Smooth muscle cell (in vitro differentiated cells): Measurements from ENCODE around the gene ANKRD1. TPM values are rescaled to one million over a fixed set of nuclear protein-coding genes. Genes with fewer than 3 reads are reported as not detected.

Experiments
- DNase-seq: peaks from one replicate; lab custom pipeline; 2025; ENCODE audit not compliant: unreplicated experiment; lab: John Stamatoyannopoulos, UW
- H2AFZ ChIP-seq: fragments of 200-600 bp; sonication (generic); 2 replicates; pipeline ENCODE4 v1.6.0; 2016; ENCODE audit warnings: antibody characterized with exemption, low read depth, mild to moderate bottlenecking
- H3F3A ChIP-seq: fragments of 200-600 bp; sonication (generic); 2 replicates; pipeline ENCODE4 v1.6.0; 2017; ENCODE audit warnings: antibody characterized with exemption, low read depth
- H3K27ac ChIP-seq: fragments of 200-600 bp; sonication (generic); 2 replicates; pipeline ENCODE4 v1.5.1; 2016; ENCODE audit warnings: low read depth, mild to moderate bottlenecking
- H3K27me3 ChIP-seq: fragments of 200-600 bp; sonication (generic); 2 replicates; pipeline ENCODE4 v1.6.1; 2016; ENCODE audit warnings: low read depth, mild to moderate bottlenecking
- H3K36me3 ChIP-seq: fragments of 200-600 bp; sonication (generic); 2 replicates; pipeline ENCODE4 v1.5.1; 2016; ENCODE audit warnings: low read depth
- H3K4me1 ChIP-seq: fragments of 200-600 bp; sonication (generic); 2 replicates; pipeline ENCODE4 v1.5.1; 2016; ENCODE audit warnings: low read depth
- H3K4me2 ChIP-seq: fragments of 200-600 bp; sonication (generic); 2 replicates; pipeline ENCODE4 v1.6.0; 2016; ENCODE audit warnings: mild to moderate bottlenecking
- H3K4me3 ChIP-seq: fragments of 200-600 bp; sonication (generic); 2 replicates; pipeline ENCODE4 v1.5.1; 2016; ENCODE audit warnings: mild to moderate bottlenecking
- H3K79me2 ChIP-seq: fragments of 200-600 bp; sonication (generic); 2 replicates; pipeline ENCODE4 v1.6.0; 2016; ENCODE audit warnings: low read depth, mild to moderate bottlenecking
- H3K9ac ChIP-seq: fragments of 200-600 bp; sonication (generic); 2 replicates; pipeline ENCODE4 v1.6.0; 2016; ENCODE audit warnings: low read depth
- H3K9me3 ChIP-seq: fragments of 200-600 bp; sonication (generic); replicated peaks from 2 replicates; pipeline ENCODE4 v1.5.1; 2016; ENCODE audit warnings: low read depth
- H4K20me1 ChIP-seq: fragments of 200-600 bp; sonication (generic); 2 replicates; pipeline ENCODE4 v1.6.0; 2016; ENCODE audit warnings: low read depth
- WGBS: methylation state at CpG from one replicate; pipeline ENCODE4 v1.1.7; 2016; ENCODE audit warnings: low lambda C conversion rate; 5-methylcytosine and 5-hydroxymethylcytosine counted together
- polyA plus RNA-seq: library from polyadenylated mRNA; unstranded; fragments of >200 nt; fragmentation: Nextera tagmentation; extraction: Ambion mirVana; gene quantifications from 2 replicates; pipeline ENCODE4 v1.2.1, GENCODE V29; 2016
- total RNA-seq: library from RNA; depleted of rRNA; stranded (reverse); fragments of >200 nt; gene quantifications from 2 replicates; pipeline ENCODE4 v1.2.3, GENCODE V29; 2014
- TF ChIP-seq, protein P1 (sequence below): fragments of 200-600 bp; sonication (generic); IDR thresholded peaks from 2 replicates; pipeline ENCODE4 v1.5.1; 2017; ENCODE audit warnings: borderline replicate concordance, mild to moderate bottlenecking, antibody characterized with exemption; ENCODE audit not compliant: insufficient read depth, poor library complexity, severe bottlenecking

The ANKRD1 gene
- total and polyA plus RNA-seq, 2 experiments from 2014 or later = 20.0 to 150 TPM

DNA sequence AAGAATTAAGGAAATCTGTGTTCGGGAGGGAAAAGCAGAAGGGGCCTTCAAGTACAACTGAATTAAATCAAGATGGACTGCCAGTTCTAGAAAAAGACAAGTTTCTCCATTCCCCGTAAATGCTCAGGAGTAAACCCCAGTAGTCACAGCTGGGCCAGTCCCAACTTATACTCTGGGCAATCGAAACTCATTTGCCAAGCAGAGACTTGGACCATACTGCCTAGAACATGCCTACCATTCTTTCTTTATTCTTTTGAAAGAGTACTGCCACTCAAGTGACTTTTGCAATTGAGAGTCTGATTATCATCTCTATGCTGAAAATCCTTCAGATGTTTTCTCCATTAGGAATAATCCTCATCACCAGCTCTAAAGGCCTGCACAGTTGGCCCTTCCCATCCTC, 27.7 kb downstream of the ANKRD1 start:
- Histone ChIP-seq H3K27ac (no peak overlapping the region), H3K27me3 (no peaks in the 10 kb centered on the region), H3F3A (no peaks in the 10 kb centered on the region), H3K4me1 (no peaks in the 10 kb centered on the region), H3K79me2 (no peaks in the 10 kb centered on the region), H3K9me3 (no peaks in the 10 kb centered on the region), H3K36me3 (no peaks in the 10 kb centered on the region), H3K9ac (no peak overlapping the region), H3K4me2 (no peak overlapping the region), H2AFZ (no peak overlapping the region), H3K4me3 (no peak overlapping the region), H4K20me1 (no peaks in the 10 kb centered on the region)
- DNase-seq = no peak
- TF ChIP-seq, protein P1, sequence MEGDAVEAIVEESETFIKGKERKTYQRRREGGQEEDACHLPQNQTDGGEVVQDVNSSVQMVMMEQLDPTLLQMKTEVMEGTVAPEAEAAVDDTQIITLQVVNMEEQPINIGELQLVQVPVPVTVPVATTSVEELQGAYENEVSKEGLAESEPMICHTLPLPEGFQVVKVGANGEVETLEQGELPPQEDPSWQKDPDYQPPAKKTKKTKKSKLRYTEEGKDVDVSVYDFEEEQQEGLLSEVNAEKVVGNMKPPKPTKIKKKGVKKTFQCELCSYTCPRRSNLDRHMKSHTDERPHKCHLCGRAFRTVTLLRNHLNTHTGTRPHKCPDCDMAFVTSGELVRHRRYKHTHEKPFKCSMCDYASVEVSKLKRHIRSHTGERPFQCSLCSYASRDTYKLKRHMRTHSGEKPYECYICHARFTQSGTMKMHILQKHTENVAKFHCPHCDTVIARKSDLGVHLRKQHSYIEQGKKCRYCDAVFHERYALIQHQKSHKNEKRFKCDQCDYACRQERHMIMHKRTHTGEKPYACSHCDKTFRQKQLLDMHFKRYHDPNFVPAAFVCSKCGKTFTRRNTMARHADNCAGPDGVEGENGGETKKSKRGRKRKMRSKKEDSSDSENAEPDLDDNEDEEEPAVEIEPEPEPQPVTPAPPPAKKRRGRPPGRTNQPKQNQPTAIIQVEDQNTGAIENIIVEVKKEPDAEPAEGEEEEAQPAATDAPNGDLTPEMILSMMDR = no peak
- WGBS = 91% methylated on average over 3 of the region's 3 CpGs

DNA sequence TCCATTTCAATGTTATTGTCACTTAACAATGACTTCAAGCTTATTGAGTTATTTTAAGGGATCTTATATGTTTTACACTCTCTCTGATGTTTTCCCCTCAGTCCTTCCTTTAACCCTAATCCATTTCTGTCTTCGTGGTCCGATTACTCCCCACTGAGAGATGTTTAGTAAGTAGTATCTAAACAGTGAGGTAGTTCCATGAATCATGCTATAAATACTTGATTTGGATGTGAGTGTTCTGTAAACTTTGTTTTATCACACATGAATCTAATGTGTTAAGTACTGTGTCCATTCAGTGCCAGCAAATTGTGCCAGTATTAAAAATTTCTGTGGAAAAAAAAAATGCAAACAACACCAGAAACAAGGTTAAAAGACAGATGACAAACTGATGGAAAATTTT, 30.5 kb downstream of the ANKRD1 start:
- Histone ChIP-seq H3K4me2 (no peak overlapping the region), H3K27ac (no peak overlapping the region), H3K4me1 (no peaks in the 10 kb centered on the region), H3K79me2 (no peaks in the 10 kb centered on the region), H2AFZ (no peak overlapping the region), H3K4me3 (no peak overlapping the region), H3K9ac (no peak overlapping the region), H3K27me3 (no peaks in the 10 kb centered on the region), H4K20me1 (no peaks in the 10 kb centered on the region), H3K9me3 (no peaks in the 10 kb centered on the region), H3K36me3 (peaks cover 11% of the 10 kb centered on the region), H3F3A (no peaks in the 10 kb centered on the region)
- no peak for DNase-seq
- WGBS = 97% methylated on average over 2 of the region's 2 CpGs
- TF ChIP-seq, protein P1 = no peak

DNA sequence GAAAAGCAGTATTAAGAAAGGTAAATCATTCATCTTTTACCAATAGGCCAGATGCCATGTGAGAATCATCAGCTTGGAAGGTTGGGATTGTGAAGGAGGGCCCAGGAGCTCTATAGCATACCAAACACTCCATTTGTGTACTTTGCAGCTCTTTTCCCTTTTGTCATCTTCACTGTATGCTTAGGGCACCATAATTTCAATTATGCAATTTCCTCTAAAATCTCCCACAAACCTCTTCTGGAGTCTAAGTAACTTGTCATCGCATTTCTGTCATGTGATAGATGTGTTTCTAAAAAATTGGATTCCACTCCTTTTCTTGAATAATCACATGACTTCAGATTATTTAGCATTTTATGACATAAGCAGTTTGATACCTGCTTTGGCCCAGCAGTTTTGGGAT, 31.3 kb downstream of the ANKRD1 start:
- Histone ChIP-seq H3K27me3 (no peaks in the 10 kb centered on the region), H3F3A (no peaks in the 10 kb centered on the region), H2AFZ (no peak overlapping the region), H3K9me3 (no peaks in the 10 kb centered on the region), H4K20me1 (no peaks in the 10 kb centered on the region), H3K4me3 (no peak overlapping the region), H3K4me2 (no peak overlapping the region), H3K4me1 (peaks cover 3% of the 10 kb centered on the region), H3K79me2 (no peaks in the 10 kb centered on the region), H3K27ac (no peak overlapping the region), H3K36me3 (peaks cover 11% of the 10 kb centered on the region), H3K9ac (no peak overlapping the region)
- WGBS = 94% methylated on average over 1 of the region's 1 CpG
- no peak for DNase-seq
- TF ChIP-seq, protein P1 = no peak

DNA sequence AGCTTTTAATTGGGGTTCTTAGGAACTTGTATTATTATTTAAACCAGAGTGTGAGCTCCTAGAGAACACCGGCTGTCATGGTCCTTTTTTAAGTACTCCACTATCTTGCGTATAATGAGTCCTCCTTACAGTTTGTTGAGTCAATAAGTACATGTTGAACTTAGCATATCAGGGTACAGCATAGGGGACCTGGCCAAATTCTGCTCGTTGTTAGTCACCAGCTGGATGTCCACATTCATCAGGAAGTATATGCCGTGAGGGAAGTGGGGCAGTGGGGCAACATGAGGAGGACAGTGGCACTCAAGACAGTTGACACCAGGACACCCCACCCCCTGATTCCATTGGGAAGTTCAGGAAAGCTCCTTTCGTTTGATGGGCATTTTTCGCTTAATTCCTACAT, 32.5 kb downstream of the ANKRD1 start:
- H3K4me3 ChIP-seq = no peak overlapping the region
- TF ChIP-seq, protein P1 = no peak
- DNase-seq = no peak
- H3K36me3 ChIP-seq = peaks cover 11% of the 10 kb centered on the region
- no peak overlapping the region for H3K27ac ChIP-seq
- no peaks in the 10 kb centered on the region for H3F3A ChIP-seq
- H4K20me1 ChIP-seq = no peaks in the 10 kb centered on the region
- no peaks in the 10 kb centered on the region for H3K79me2 ChIP-seq
- H3K9ac ChIP-seq = no peak overlapping the region
- peaks cover 3% of the 10 kb centered on the region for H3K4me1 ChIP-seq
- H3K9me3 ChIP-seq = no peaks in the 10 kb centered on the region
- WGBS = 92% methylated on average over 6 of the region's 6 CpGs
- no peaks in the 10 kb centered on the region for H3K27me3 ChIP-seq
- no peak overlapping the region for H3K4me2 ChIP-seq
- H2AFZ ChIP-seq = no peak overlapping the region
